ENCODE data around the gene GON4L.
"Not testable (repeated sequence)": the region's sequence is repeated elsewhere in the genome, so short reads cannot be mapped to it uniquely, and the experiment has no call there.

GON4L gene

GRCh38 chr1:155873860-155874259 lies 16.8 kb upstream of the GON4L start:
- DNase-seq, result no peak

- DNase-seq, result no peak
Observed at GRCh38 chr1:155872527-155872926, 15.5 kb upstream of the GON4L start.

- no peak for DNase-seq
Observed at GRCh38 chr1:155871390-155871789, 14.4 kb upstream of the GON4L start.

DNA sequence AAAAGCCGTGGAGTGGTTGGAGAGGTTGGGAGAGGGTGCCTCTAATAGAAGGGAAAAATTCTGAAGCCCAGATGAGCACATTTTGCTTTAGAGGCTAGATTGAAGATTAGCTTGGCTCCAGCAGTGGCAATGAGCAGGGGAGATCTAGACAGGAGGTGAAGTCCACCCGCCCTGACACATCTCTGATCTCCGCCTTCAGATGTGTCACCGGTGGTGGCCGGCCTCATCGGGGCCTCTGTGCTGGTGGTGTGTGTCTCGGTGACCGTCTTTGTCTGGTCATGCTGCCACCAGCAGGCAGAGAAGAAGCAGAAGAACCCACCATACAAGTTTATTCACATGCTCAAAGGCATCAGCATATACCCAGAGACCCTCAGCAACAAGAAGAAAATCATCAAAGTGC lies 10.8 kb upstream of the GON4L start:
- DNase-seq, result no peak

DNA sequence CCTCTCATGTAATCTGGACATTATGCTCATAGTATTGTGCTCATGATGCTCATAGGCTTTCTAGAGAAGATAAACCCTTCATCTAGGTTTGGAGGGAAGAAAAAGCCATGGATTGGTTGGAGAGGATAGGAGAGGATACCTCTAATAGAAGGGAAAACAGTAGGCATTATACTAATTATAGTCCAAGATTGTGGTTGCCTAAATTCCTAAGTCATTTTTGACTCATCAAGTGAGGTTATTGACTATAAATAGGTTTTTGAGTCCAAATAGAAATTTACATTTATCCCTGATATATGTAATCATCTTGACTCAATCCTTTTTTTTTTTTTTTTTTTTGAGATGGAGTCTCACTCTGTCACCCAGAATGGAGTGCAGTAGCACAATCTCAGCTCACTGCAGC lies 7.4 kb upstream of the GON4L start:
- DNase-seq, result no peak

- no peak for DNase-seq
Observed at GRCh38 chr1:155861896-155862295, 4.9 kb upstream of the GON4L start.

DNA sequence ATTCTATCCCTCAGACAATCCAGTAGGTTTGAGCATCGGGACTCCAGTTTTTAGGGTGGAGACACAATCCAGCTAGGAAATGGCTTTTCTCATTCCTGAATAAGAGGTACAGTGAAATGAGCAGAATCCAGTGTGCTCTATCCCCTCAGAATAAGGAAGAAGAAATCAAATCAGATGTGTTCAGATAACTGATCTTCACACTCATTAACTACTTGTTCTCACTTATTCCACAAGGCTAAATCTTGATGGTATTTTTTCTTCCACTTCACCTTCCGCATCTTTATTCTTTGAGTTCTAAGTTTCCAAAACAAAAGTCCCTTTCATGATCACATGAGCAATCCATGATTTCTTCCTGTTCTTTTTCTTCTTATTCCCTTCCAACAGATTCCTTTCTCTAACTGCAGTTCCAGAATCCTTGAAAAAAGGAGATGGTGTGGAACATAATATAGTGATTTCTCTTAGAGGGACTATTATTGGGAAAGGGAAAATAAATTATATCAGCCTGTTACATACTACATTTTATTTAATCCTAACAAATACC lies 4.0 kb upstream of the GON4L start:
- DNase-seq, result no peak

DNA sequence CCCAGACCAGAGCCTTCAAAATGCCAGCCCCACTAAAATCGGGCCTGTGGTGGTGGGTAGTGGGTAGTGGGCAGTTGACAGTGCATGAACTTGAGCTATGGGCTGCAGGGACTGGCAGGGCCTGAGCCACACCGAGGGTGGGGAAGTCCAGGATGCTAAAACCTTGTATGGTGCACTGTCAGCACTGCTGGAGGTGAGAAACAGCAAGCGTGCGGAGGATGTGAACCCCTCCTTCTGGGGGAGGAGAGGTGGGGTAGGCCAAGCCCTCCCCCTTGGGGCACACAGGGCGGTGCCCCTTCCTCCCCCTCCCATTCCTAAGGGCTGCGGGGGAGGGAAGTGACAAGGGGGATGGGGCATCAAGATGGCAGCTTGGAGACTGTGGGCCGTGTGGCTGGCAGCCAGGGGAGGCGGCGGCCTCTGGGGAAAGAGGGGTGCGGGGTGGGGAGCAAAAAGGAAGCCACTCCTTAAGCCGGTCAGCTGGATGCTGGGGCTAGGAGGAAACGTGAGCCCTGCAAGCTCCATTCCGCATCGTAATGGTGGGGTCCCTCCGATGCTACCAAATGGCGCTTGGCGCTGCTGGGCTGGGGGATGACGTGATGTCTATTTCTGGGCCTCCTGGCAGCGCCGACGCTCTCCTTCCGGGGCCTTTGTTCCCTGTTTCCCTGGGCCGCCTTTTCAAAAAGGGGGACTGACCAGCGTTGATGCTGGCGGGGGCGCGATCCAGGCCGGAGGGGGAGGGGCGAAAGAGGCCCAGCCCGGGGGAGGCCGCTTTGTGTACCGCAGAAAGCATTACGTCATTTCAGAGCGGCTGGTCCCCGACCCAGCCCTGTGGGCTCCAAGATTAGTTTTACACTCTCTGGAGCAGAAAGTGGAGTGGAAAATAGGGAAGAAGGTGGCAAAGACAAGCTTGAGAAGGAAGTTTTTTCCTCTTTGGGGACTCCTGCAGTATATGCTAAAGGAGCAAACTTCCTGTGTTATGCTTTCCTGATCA lies 3.2 kb upstream of the GON4L start:
- peak; percentile 29 for DNase-seq

GRCh38 chr1:155859234-155859829 lies 2.3 kb upstream of the GON4L start, which contains the start of gene SYT11:
Gene SYT11, plus strand, starts transcription at chr1:155859567. Its CDS starts 195 bp downstream, at chr1:155859762.
- peak; percentile 92 for DNase-seq

GRCh38 chr1:155858800-155859233 lies 1.8 kb upstream of the GON4L start:
- no peak for DNase-seq

DNA sequence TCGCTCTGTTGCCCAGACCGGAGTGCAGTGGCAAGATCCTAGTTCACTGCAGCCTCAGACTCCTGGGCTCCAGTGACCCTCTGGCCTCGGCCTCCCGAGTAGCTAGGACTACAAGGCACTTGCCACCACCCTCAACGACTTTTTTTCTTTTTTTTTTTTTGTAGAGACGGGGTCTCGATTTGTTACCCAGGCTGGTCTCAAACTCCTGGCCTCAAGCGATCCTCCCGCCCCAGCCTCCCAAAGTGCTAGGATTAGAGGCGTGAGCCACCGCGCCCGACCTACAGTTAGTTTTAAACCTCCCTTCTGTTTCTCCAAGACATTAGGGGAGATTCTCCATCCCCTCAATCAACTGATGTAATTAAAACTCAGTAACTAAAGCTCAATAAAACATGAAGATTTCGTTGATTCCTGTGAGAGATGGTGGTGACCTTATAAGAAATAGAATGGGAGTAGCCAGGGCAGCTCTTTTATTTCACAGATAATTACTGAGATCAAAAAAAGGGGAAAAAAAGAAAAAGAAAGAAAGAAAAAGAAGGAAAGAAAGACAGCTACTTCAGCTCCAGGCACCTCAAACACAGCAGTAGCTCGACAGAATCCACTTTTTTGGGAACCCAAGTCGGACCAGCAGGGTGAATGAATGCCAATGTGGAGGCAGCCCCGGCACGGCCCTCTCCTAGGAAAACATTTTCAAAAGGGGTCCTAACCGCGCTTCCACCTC lies 598 bp downstream of the GON4L start:
- no peak for DNase-seq

DNA sequence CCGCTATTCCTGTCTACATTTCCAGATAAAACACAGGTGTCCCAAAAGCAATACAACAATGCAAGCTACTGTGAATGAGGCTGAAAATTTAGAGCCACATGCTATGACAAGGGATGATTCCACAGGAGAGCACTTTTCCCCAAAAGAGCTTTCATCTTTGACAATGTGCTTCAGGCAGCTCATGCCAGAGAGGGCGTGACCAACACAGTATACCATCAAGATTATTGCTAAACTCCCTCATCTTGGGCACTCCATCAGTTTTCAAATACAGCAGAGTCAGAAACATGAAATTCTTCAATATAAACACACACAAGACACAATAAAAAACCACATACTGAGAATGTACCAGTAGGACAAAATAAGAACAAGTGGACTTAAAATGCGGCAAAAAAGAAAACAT lies 6.7 kb downstream of the GON4L start:
- no peak for DNase-seq

DNA sequence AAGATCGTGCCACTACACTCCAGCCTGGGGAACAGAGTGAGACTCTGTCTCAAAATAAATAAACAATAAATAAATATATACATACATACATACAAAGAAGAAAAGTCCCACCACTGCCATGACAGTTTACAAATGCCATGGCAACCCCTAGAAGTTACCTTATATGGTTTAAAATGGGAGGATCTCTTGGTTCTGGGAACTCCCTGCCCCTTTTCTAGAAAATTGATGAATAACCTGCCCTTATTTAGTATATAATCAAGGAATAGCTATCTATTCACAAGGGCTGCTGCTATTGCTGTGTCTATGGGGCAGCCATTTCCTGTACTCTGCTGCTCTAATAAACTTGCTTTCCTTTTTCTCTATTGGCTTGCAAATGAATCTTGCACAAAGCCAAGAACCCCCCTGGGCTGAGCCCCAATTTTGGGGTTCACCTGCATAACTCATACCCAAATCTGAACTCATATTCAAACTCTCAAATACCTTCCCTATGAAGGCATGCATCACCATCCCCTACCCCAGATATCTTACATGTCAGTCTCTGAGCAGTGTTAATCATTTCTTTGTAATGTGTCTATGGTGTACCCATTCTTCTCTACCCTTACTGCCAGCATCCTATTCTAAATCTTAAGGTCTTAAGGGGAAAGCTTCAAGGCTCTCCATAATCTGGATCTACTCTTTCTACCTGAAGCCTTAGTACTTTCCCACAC lies 9.0 kb downstream of the GON4L start:
- no peak for DNase-seq

DNA sequence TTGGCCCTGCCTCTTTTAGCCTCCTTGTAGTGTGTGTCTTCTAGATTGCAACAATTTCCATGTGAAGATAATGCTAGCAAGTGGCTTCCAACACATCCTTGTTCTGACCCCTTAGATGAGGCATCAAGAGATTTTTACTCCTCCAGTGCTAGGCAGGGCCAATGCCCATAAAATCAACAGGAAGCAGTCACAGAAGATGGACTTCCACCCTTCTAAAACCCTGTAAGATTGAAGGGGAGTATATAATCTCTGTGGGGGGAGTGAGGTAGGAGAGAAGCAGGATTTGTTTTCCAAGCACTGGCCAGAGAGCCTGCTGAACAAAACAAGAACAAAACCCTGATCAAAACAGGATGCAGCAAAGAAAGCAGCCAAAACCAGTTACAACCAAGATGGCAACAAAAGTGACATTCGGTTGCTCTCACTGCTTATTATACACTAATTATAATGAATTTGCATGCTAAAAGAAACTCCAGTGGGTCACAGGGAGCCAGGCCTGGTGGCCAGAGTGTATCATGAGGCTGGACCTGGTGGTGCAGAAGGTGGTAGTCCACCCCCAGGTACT lies 12.1 kb downstream of the GON4L start:
- no peak for DNase-seq

- no peak for DNase-seq
Observed at GRCh38 chr1:155840386-155840785, 16.6 kb downstream of the GON4L start.

GRCh38 chr1:155835548-155835947 lies 21.5 kb downstream of the GON4L start:
- no peak for DNase-seq

DNA sequence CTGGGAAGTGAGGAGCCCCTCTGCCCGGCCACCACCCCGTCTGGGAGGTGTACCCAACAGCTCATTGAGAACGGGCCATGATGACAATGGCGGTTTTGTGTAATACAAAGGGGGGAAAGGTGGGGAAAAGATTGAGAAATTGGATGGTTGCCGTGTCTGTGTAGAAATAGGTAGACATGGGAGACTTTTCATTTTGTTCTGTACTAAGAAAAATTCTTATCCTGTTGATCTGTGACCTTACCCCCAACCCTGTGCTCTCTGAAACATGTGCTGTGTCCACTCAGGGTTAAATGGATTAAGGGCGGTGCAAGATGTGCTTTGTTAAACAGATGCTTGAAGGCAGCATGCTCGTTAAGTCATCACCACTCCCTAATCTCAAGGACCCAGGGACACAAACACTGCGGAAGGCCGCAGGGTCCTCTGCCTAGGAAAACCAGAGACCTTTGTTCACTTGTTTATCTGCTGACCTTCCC lies 22.1 kb downstream of the GON4L start:
- not testable (repeated sequence) for DNase-seq

- no peak for DNase-seq
Observed at GRCh38 chr1:155834296-155834926, 22.6 kb downstream of the GON4L start.

DNA sequence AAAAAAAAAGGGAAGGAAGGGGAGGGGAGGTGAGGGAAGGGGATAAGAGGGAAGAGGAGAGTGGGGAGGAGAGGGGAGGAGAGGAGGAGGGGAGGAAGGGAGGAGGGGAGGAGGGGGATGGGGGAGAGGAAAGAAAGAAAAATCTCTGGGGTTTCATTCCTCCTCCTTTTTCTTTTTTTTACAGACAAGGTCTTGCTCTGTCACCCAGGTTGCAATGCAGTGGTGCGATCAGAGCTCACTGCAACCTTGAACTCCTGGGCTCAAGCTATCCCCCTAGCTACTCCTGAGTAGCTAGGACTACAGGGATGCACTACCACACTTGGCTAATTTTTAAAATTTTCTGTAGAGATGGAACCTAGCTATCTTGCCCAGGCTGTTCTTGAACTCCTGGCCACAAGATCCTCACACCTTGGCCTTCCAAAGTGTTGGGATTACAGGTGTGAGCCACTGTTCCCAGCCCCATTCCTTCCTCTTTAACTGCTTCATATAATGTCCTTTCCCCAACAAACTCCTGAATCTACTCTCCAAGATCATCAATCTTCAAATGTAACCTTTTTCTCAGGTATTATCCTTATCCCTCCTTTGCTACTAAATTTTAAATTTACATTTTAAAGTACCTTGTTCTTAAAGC lies 23.2 kb downstream of the GON4L start:
- no peak for DNase-seq

DNA sequence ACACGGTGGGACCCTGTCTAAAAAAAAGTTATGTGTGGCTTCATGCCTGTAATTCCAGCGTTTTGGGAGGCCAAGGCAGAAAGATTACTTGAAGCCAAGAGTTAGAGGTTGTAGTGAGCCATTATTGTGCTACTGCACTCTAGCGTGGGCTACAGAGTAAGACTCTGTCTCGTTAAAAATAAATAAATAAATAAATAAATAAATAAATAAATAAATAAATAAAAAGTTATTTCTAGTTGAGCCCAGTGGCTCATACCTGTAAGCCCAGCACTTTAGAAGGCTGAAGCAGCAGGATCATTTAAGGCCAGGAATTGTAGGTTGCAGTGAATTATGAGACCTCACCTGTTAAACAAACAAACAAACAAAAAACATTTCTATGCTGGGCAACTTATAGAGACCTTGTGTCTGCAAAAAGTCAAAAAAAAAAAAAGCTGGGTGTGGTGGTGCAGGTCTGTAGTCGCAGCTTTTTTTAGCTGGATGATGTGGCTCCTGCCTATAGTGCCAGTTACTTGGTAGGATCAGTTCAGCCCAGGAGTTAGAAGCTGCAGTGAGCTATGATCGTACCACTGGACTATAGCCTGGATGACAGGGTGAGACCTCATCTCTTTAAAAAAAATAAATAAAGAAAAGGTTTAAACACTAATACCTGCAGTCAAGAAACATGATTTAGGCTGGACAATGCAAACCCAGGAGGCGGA lies 25.6 kb downstream of the GON4L start:
- no peak for DNase-seq
